Esophagus muscularis mucosa (tissue), 4 donors: ENCODE results near the gene CCDC127. TPM values are rescaled to one million over a fixed set of nuclear protein-coding genes. Genes with fewer than 3 reads are reported as not detected.
"Not testable (repeated sequence)": the region's sequence is repeated elsewhere in the genome, so short reads cannot be mapped to it uniquely, and the experiment has no call there.

Source experiments
- DNase-seq: peaks from one replicate; pipeline ENCODE4 v3.0.0-alpha.2; 2017; ENCODE audit errors: extremely low spot score
- H3K27ac ChIP-seq, 4 donors: fragments of 200-600 bp; sonication (generic); replicated peaks in 1 of 4; 1 replicate in 3 of 4; 2 replicates in 1 of 4; pipeline ENCODE4 v1.5.1; 2016 to 2019; ENCODE audit warnings: mild to moderate bottlenecking in 1 of 4
- H3K27me3 ChIP-seq, 4 donors: fragments of 200-600 bp; sonication (generic); one replicate each; pipeline versions ENCODE4 v1.5.1 to v1.6.0; 2016 to 2019
- H3K36me3 ChIP-seq, 4 donors: fragments of 200-600 bp; sonication (generic); one replicate each; pipeline ENCODE4 v1.5.1; 2016 to 2019
- H3K4me1 ChIP-seq, 4 donors: fragments of 200-600 bp; sonication (generic); one replicate each; pipeline ENCODE4 v1.5.1; 2016 to 2019
- H3K4me3 ChIP-seq, 4 donors: fragments of 200-600 bp; sonication (generic); 1 replicate in 2 of 4; 2 replicates in 2 of 4; pipeline ENCODE4 v1.5.1; 2016 to 2019; ENCODE audit warnings: mild to moderate bottlenecking in 4 of 4, moderate library complexity in 1 of 4
- H3K9me3 ChIP-seq, 4 donors: fragments of 200-600 bp; sonication (generic); 1 replicate in 3 of 4; 2 replicates in 1 of 4; pipeline ENCODE4 v1.5.1; 2016 to 2019
- CTCF ChIP-seq, 3 experiments: fragments of 200-600 bp in 2 of 3; fragments of 450-650 bp in 1 of 3; sonication (generic) in 2 of 3; IDR thresholded peaks; one replicate each; pipeline ENCODE4 v1.5.1; 2017 to 2019; ENCODE audit warnings: antibody characterized with exemption in 3 of 3, mild to moderate bottlenecking in 2 of 3, moderate library complexity in 1 of 3
- EP300 ChIP-seq: sonication (generic); formaldehyde crosslinking; IDR thresholded peaks from one replicate; pipeline ENCODE4 v1.6.1; 2017; ENCODE audit warnings: antibody characterized with exemption
- POLR2A ChIP-seq: fragments of 450-650 bp; IDR thresholded peaks from one replicate; pipeline ENCODE4 v1.6.1; 2017; ENCODE audit warnings: antibody characterized with exemption, moderate library complexity, mild to moderate bottlenecking, low read depth
- POLR2AphosphoS5 ChIP-seq, 2 donors: sonication (generic); formaldehyde crosslinking; IDR thresholded peaks; one replicate each; pipeline ENCODE4 v1.6.1; 2017; ENCODE audit warnings: antibody characterized with exemption in 2 of 2
- WGBS: methylation state at CpG from one replicate; pipeline ENCODE4 v1.1.5; 2018; 5-methylcytosine and 5-hydroxymethylcytosine counted together
- intact Hi-C: fragments of 100-400 bp; cut with DNase I; formaldehyde crosslinking; loops from one replicate; pipeline ENCODE4 v1.15.1; 2023
- total RNA-seq, 4 donors: library from RNA; depleted of rRNA; stranded (reverse); fragments of >200 nt; gene quantifications; one replicate each; pipeline versions ENCODE4 v1.1.0 to v1.2.1, GENCODE V29; 2016

Gene CCDC127
- total RNA-seq, 4 donors from 2014 or later, result 5.8 to 11.9 (median 8.6) TPM

DNA sequence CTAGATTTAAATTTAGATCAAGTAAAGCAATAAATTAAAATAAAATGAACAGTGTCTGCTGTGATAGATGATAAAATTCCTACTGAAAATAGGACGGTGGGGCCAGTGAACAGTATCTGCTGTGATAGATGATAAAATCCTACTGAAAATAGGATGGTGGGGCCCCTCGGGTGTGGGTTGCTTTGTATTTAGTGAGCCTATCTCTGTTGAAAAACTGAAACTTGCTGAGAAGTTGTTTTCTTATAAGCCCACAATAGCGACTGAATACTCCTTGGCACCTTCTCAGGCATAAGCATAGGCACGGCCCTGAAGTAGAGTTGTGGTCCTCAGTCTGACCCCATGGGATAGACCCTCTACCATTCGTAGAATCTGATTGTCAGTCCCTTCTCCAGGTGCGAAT, 5.8 kb upstream of the CCDC127 start:
- WGBS, result 75% methylated on average over 6 of the region's 6 CpGs
- Histone ChIP-seq H3K4me1 (peaks cover 36 to 49% (median 42%) of the 10 kb centered on the region in 4 donors), H3K36me3 (peaks cover 45 to 52% (median 50%) of the 10 kb centered on the region in 4 donors), H3K9me3 (no peaks in the 10 kb centered on the region), H3K27me3 (no peaks in the 10 kb centered on the region), H3K4me3 (no peak overlapping the region), H3K27ac (no peak overlapping the region)
- no peak for DNase-seq
- TF ChIP-seq POLR2A, result no peak
- no peak for TF ChIP-seq EP300
- no peak for TF ChIP-seq CTCF (IDR thresholded peaks at IDR 0.05)
- no peak for TF ChIP-seq POLR2AphosphoS5 (IDR thresholded peaks at IDR 0.05)
- intact Hi-C loops, result no loop called here

GRCh38 chr5:222951-223715, 5.2 kb upstream of the CCDC127 start:
- WGBS, result 48% methylated on average over 6 of the region's 6 CpGs
- H3K4me3 ChIP-seq, H3K9me3 ChIP-seq, H3K27me3 ChIP-seq, intact Hi-C loops, DNase-seq, H3K27ac ChIP-seq: not testable (repeated sequence)
- peaks cover 36 to 49% (median 42%) of the 10 kb centered on the region in 4 donors for H3K4me1 ChIP-seq
- peaks cover 38 to 46% (median 44%) of the 10 kb centered on the region in 4 donors for H3K36me3 ChIP-seq

- no peaks in the 10 kb centered on the region for H3K9me3 ChIP-seq
- WGBS, result 32% methylated on average over 4 of the region's 4 CpGs
- no peaks in the 10 kb centered on the region for H3K27me3 ChIP-seq
- peak overlapping the region; percentile 46 to 94 (median 92) for H3K27ac ChIP-seq
- peaks cover 12 to 18% (median 12%) of the 10 kb centered on the region in 4 donors for H3K36me3 ChIP-seq
- no peak for DNase-seq
- H3K4me1 ChIP-seq, result peaks cover 40 to 65% (median 59%) of the 10 kb centered on the region in 4 donors
- no peak for TF ChIP-seq POLR2AphosphoS5 (IDR thresholded peaks at IDR 0.05)
- TF ChIP-seq CTCF (IDR thresholded peaks at IDR 0.05), result no peak
- no peak for TF ChIP-seq POLR2A
- intact Hi-C loops, result no loop called here
- H3K4me3 ChIP-seq, result peak overlapping the region; percentile 93 to 99 (median 96)
These were observed 2.0 kb upstream of the CCDC127 start for GRCh38 chr5:219991-220390.

- TF ChIP-seq POLR2AphosphoS5 (IDR thresholded peaks at IDR 0.05), result no peak
- no peak for TF ChIP-seq CTCF (IDR thresholded peaks at IDR 0.05)
- no peak for TF ChIP-seq EP300
- no peak for TF ChIP-seq POLR2A
- 16% methylated on average over 9 of the region's 9 CpGs for WGBS
- H3K4me1 ChIP-seq, result peaks cover 39 to 69% (median 64%) of the 10 kb centered on the region in 4 donors
- peak overlapping the region; percentile 93 to 99 (median 96) for H3K4me3 ChIP-seq
- no peaks in the 10 kb centered on the region for H3K27me3 ChIP-seq
- intact Hi-C loops, result no loop called here
- H3K9me3 ChIP-seq, result no peaks in the 10 kb centered on the region
- peak overlapping the region; percentile 46 to 94 (median 92) for H3K27ac ChIP-seq
- peaks cover 7 to 18% (median 9%) of the 10 kb centered on the region in 4 donors for H3K36me3 ChIP-seq
- DNase-seq, result no peak
These were observed 1.5 kb upstream of the CCDC127 start for GRCh38 chr5:219460-219863.

DNA sequence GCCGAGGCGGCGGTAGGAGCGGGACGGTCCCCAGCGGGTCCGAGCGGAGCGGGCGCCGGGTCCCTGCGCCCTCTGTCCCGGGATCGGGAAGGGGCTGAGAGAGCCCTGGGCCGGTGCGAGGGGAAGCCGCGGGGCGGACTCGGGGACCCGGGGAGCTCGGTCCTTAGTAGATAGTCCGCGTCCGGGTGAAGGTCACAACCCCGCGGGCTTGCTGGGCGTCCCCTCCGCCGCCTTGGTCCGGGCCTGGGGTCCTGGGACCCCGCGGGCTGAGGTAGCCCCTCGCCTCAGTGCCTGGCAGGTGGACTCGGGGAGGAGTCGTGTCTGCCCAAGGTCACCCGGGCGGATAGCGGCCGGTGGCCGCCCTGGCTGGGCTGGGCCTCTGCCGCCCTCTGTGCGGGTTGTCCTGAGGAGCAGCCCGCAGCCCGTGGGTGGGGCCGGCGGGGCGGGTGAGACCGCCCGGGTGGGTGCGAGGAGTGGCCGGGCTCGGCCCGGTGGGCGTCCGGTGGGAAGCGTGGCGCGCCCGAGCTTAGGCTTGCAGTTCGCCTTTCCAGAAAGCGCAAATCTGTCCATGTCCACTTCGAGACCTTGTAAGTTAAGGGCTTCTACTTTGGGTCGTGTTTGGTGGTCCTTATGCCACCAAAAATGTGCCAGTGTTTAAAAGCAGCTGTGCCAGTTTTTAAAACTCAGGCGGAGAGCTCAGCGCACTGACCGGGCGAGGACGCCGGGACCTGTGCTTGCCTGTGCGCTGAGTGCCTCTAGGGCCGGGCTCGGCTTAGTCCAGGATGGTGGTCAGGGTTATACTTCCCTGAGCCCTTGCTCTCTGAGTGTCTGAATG, 721 bp upstream of the CCDC127 start:
- under 1% methylated on average over 30 of the region's 73 CpGs for WGBS
- peaks cover 32 to 72% (median 65%) of the 10 kb centered on the region in 4 donors for H3K4me1 ChIP-seq
- intact Hi-C loops, result no loop called here
- H3K36me3 ChIP-seq, result peaks cover 0 to 18% (median 4%) of the 10 kb centered on the region in 4 donors
- H3K4me3 ChIP-seq, result peak overlapping the region; percentile 93 to 99 (median 96)
- TF ChIP-seq CTCF (IDR thresholded peaks at IDR 0.05), result peak in 1 of 3 experiments; percentile 9
- no peak for TF ChIP-seq POLR2AphosphoS5 (IDR thresholded peaks at IDR 0.05)
- H3K9me3 ChIP-seq, result no peaks in the 10 kb centered on the region
- no peak for DNase-seq
- no peaks in the 10 kb centered on the region for H3K27me3 ChIP-seq
- peak overlapping the region; percentile 90 to 94 (median 92) for H3K27ac ChIP-seq

DNA sequence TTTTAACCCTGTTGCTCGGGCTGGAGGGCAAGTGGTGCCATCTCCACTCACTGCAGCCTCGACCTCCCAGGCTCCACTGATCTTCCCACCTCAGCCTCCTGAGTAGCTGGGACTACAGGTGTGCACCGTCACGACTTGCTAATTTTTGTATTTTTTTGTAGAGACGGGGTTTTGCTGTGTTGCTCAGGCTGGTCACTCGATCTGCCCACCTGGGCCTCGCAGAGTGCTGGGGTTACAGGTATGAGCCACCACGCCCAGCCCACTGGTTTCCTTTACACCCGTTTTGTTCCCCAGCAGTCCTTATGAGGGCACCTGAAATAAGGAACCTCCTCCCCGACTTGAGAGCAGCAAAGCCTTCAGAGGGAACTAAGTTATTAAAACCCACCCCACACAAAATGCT, 1.9 kb downstream of the CCDC127 start:
- H3K9me3 ChIP-seq, intact Hi-C loops, H3K4me3 ChIP-seq, H3K27ac ChIP-seq, H3K27me3 ChIP-seq, DNase-seq: not testable (repeated sequence)
- Histone ChIP-seq H3K4me1 (peaks cover 14 to 50% (median 41%) of the 10 kb centered on the region in 4 donors), H3K36me3 (peaks cover 0 to 22% (median 4%) of the 10 kb centered on the region in 4 donors)
- 85% methylated on average over 9 of the region's 10 CpGs for WGBS

- H3K9me3 ChIP-seq, DNase-seq, H3K27ac ChIP-seq, intact Hi-C loops, H3K27me3 ChIP-seq, H3K4me3 ChIP-seq: not testable (repeated sequence)
- peaks cover 10 to 42% (median 33%) of the 10 kb centered on the region in 4 donors for H3K4me1 ChIP-seq
- 75% methylated on average over 2 of the region's 2 CpGs for WGBS
- peaks cover 0 to 22% (median 4%) of the 10 kb centered on the region in 4 donors for H3K36me3 ChIP-seq
These were observed 2.7 kb downstream of the CCDC127 start for GRCh38 chr5:215256-215655.
